ENCODE data around the gene RNASET2.
A peak's percentile ranks its signal among the peaks of the same experiment; 100 is the strongest.

The RNASET2 gene

GRCh38 chr6:166944666-166945256, 11.6 kb downstream of the RNASET2 start:
- no peak for DNase-seq

GRCh38 chr6:166942393-166943168, 13.8 kb downstream of the RNASET2 start:
- no peak for DNase-seq

- no peak for DNase-seq
These were observed 15.7 kb downstream of the RNASET2 start for GRCh38 chr6:166940643-166941068.

- DNase-seq: no peak
These were observed 16.5 kb downstream of the RNASET2 start for GRCh38 chr6:166939894-166940293.

GRCh38 chr6:166939345-166939744, 17.0 kb downstream of the RNASET2 start:
- DNase-seq: no peak

- no peak for DNase-seq
These were observed 17.6 kb downstream of the RNASET2 start for GRCh38 chr6:166938704-166939103.

GRCh38 chr6:166938150-166938549, 18.2 kb downstream of the RNASET2 start:
- no peak for DNase-seq

GRCh38 chr6:166937746-166938145, 18.6 kb downstream of the RNASET2 start:
- peak in 1 of 2 experiments; percentile 19 for DNase-seq

GRCh38 chr6:166936079-166936787, 20.1 kb downstream of the RNASET2 start:
- peak; percentile 23 to 64 for DNase-seq

- DNase-seq: no peak
These were observed 21.0 kb downstream of the RNASET2 start for GRCh38 chr6:166935353-166935752.

GRCh38 chr6:166934174-166934573, 22.2 kb downstream of the RNASET2 start:
- no peak for DNase-seq

GRCh38 chr6:166933396-166933795, 23.0 kb downstream of the RNASET2 start:
- DNase-seq: no peak

- no peak for DNase-seq
These were observed 23.7 kb downstream of the RNASET2 start for GRCh38 chr6:166932616-166933015.

GRCh38 chr6:166932116-166932515, 24.2 kb downstream of the RNASET2 start:
- no peak for DNase-seq

GRCh38 chr6:166931426-166931970, 24.9 kb downstream of the RNASET2 start:
- no peak for DNase-seq

- DNase-seq: no peak
These were observed 25.9 kb downstream of the RNASET2 start for GRCh38 chr6:166930354-166930891.

GRCh38 chr6:166929542-166930189, 26.7 kb downstream of the RNASET2 start:
- no peak for DNase-seq

GRCh38 chr6:166928644-166929541, 27.5 kb downstream of the RNASET2 start:
- peak in 1 of 2 experiments; percentile 11 for DNase-seq

GRCh38 chr6:166927935-166928643, 28.3 kb downstream of the RNASET2 start:
- no peak for DNase-seq

- DNase-seq: no peak
These were observed 29.0 kb downstream of the RNASET2 start for GRCh38 chr6:166927240-166927934.
